Neural cell (in vitro differentiated cells): ENCODE measurements around the gene ZNF385D. TPM values are rescaled to one million over a fixed set of nuclear protein-coding genes. Genes with fewer than 3 reads are reported as not detected.

Experiments used
- H2AFZ ChIP-seq: fragments of 200-600, 300-800 bp; sonication (generic), shearing (Covaris generic); 2 replicates; pipeline ENCODE4 v1.6.0; 2014; ENCODE audit warnings: low read depth, mild to moderate bottlenecking, antibody characterized with exemption, low read length, moderate library complexity
- H3F3A ChIP-seq: fragments of 200-600 bp; shearing (Covaris generic); 2 replicates; pipeline ENCODE4 v1.6.1; 2016; ENCODE audit warnings: mild to moderate bottlenecking, moderate library complexity, mixed read lengths, antibody characterized with exemption, low read length; ENCODE audit not compliant: insufficient read depth, poor library complexity, severe bottlenecking
- H3K27ac ChIP-seq: fragments of 200-600, 300-800 bp; sonication (generic), shearing (Covaris generic); 2 replicates; pipeline ENCODE4 v1.5.1; 2014; ENCODE audit warnings: mild to moderate bottlenecking, low read length, moderate library complexity
- H3K27me3 ChIP-seq: fragments of 300-800, 200-600 bp; sonication (generic), shearing (Covaris generic); 2 replicates; pipeline ENCODE4 v1.6.0; 2014; ENCODE audit warnings: mild to moderate bottlenecking, low read depth, low read length, moderate library complexity; ENCODE audit not compliant: insufficient read depth
- H3K36me3 ChIP-seq: fragments of 300-800, 200-600 bp; sonication (generic), shearing (Covaris generic); 2 replicates; pipeline ENCODE4 v1.5.1; 2014; ENCODE audit warnings: mild to moderate bottlenecking, antibody characterized with exemption, low read length, moderate library complexity; ENCODE audit not compliant: insufficient read depth
- H3K4me2 ChIP-seq: fragments of 300-800, 200-600 bp; sonication (generic), shearing (Covaris generic); 2 replicates; pipeline ENCODE4 v1.6.0; 2014; ENCODE audit warnings: mild to moderate bottlenecking, low read length
- H3K4me3 ChIP-seq: fragments of 300-800, 200-600 bp; sonication (generic), shearing (Covaris generic); 2 replicates; pipeline ENCODE4 v1.5.1; 2014; ENCODE audit warnings: mild to moderate bottlenecking, low read length, moderate library complexity
- H3K79me2 ChIP-seq: fragments of 200-600 bp; shearing (Covaris generic); replicated peaks from 2 replicates; pipeline ENCODE4 v1.6.0; 2014; ENCODE audit warnings: mild to moderate bottlenecking, low read length, moderate library complexity; ENCODE audit not compliant: insufficient read depth
- H3K9ac ChIP-seq: fragments of 300-800, 200-600 bp; sonication (generic), shearing (Covaris generic); 2 replicates; pipeline ENCODE4 v1.6.1; 2016; ENCODE audit warnings: mild to moderate bottlenecking, low read length, mixed read lengths
- H3K9me2 ChIP-seq: fragments of 200-600 bp; shearing (Covaris generic); 2 replicates; pipeline ENCODE4 v1.6.1; 2016; ENCODE audit warnings: mild to moderate bottlenecking, low read length, mixed read lengths; ENCODE audit not compliant: insufficient read depth
- H3K9me3 ChIP-seq: fragments of 200-600, 300-800 bp; sonication (generic), shearing (Covaris generic); 2 replicates; pipeline ENCODE4 v1.6.1; 2016; ENCODE audit warnings: mild to moderate bottlenecking, mixed run types, low read length, moderate library complexity, mixed read lengths
- H4K20me1 ChIP-seq: fragments of 200-600 bp; shearing (Covaris generic); 2 replicates; pipeline ENCODE4 v1.6.1; 2016; ENCODE audit warnings: mild to moderate bottlenecking, mixed run types; ENCODE audit not compliant: insufficient read depth
- EP300 ChIP-seq: fragments of 450-650 bp; conservative IDR thresholded peaks from 2 replicates; pipeline ENCODE4 v1.6.1; 2014; ENCODE audit warnings: antibody characterized with exemption, mild to moderate bottlenecking, moderate library complexity; ENCODE audit not compliant: poor library complexity, severe bottlenecking
- EZH2 ChIP-seq: fragments of 200-600, 300-800 bp; shearing (Covaris generic), sonication (generic); IDR thresholded peaks from 2 replicates; pipeline ENCODE4 v1.6.1; 2014; ENCODE audit warnings: antibody characterized with exemption, low read length, borderline replicate concordance, mild to moderate bottlenecking; ENCODE audit not compliant: insufficient read depth, poor library complexity, severe bottlenecking
- MXI1 ChIP-seq: fragments of 450-650 bp; conservative IDR thresholded peaks from 2 replicates; pipeline ENCODE4 v1.6.1; 2014; ENCODE audit warnings: antibody characterized with exemption, mild to moderate bottlenecking; ENCODE audit not compliant: poor library complexity, severe bottlenecking
- POLR2AphosphoS5 ChIP-seq: IDR thresholded peaks from 2 replicates; pipeline ENCODE4 v1.6.1; 2012
- RAD21 ChIP-seq: fragments of 450-650 bp; conservative IDR thresholded peaks from 2 replicates; pipeline ENCODE4 v1.6.1; 2014; ENCODE audit warnings: antibody characterized with exemption, mild to moderate bottlenecking, moderate library complexity
- SMC3 ChIP-seq: fragments of 450-650 bp; conservative IDR thresholded peaks from 2 replicates; pipeline ENCODE4 v1.6.1; 2014; ENCODE audit warnings: antibody characterized with exemption, mild to moderate bottlenecking, moderate library complexity; ENCODE audit not compliant: poor library complexity
- TAF1 ChIP-seq: IDR thresholded peaks from 2 replicates; pipeline ENCODE4 v1.6.1; 2012; ENCODE audit warnings: low read depth
- polyA plus RNA-seq: library from polyadenylated mRNA; depleted of rRNA; stranded (reverse); fragments of >200 nt; gene quantifications from 2 replicates; pipeline ENCODE4 v1.2.3, GENCODE V29; 2014
- TF ChIP-seq, protein P1 (sequence below): IDR thresholded peaks from 2 replicates; pipeline ENCODE4 v1.6.1; 2012; ENCODE audit warnings: borderline replicate concordance
- TF ChIP-seq, protein P2 (sequence below): fragments of 450-650 bp; IDR thresholded peaks from 2 replicates; pipeline ENCODE4 v1.5.1; 2014; ENCODE audit warnings: antibody characterized with exemption, mild to moderate bottlenecking, moderate library complexity; ENCODE audit not compliant: poor library complexity, severe bottlenecking

The ZNF385D gene
- polyA plus RNA-seq, 1 donor from 2014 or later: 3.4 TPM

DNA sequence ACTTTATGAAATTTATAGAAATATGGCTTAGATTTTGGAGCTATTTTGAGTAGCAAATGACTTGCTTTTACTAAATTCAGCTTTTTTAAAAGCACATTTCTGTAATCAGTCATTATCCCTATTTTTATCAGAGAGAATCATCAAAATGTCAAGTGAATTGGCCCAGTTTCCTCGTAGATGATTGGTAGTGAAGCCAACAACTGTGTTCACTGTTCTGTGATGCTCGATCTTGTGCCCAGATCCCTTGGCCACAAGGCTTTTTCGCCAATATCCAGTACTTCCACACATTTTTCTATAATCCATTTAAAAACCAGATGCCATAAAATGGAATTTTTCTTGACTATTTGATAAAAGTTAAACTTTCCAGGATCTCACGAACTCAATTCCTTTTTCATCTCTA lies 336.5 kb downstream of the ZNF385D start:
- H2AFZ ChIP-seq: no peak overlapping the region
- no peaks in the 10 kb centered on the region for H3K27me3 ChIP-seq
- H3K9me2 ChIP-seq: no peaks in the 10 kb centered on the region

DNA sequence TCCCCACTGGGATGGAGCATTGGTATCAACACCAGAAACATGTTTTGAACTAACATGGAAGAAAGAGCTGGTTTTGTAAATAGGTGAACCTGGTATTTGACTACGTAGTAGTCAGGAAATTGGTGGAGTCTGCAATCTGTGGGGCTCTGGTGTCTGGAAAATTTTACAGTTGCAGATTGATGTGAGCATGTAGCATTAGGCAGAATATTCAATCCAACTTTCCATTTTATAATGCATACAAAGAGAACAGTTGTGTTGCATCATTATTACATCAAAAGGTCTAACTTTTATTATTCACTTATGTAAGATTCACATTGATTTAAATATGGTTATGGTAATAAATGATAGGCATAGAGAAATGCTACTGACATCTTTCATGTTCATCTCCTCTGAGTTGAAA lies 340.0 kb downstream of the ZNF385D start:
- H4K20me1 ChIP-seq: no peaks in the 10 kb centered on the region

More for the DNA sequence above, 336.5 kb downstream of the ZNF385D start:
- Histone ChIP-seq H3K36me3 (no peaks in the 10 kb centered on the region), H3K4me3 (no peak overlapping the region), H3K79me2 (no peaks in the 10 kb centered on the region), H3K4me2 (no peak overlapping the region), H3F3A (no peaks in the 10 kb centered on the region), H3K9me3 (no peaks in the 10 kb centered on the region), H3K27ac (no peak overlapping the region), H3K9ac (no peak overlapping the region), H4K20me1 (no peaks in the 10 kb centered on the region)
- TF ChIP-seq, protein P1, sequence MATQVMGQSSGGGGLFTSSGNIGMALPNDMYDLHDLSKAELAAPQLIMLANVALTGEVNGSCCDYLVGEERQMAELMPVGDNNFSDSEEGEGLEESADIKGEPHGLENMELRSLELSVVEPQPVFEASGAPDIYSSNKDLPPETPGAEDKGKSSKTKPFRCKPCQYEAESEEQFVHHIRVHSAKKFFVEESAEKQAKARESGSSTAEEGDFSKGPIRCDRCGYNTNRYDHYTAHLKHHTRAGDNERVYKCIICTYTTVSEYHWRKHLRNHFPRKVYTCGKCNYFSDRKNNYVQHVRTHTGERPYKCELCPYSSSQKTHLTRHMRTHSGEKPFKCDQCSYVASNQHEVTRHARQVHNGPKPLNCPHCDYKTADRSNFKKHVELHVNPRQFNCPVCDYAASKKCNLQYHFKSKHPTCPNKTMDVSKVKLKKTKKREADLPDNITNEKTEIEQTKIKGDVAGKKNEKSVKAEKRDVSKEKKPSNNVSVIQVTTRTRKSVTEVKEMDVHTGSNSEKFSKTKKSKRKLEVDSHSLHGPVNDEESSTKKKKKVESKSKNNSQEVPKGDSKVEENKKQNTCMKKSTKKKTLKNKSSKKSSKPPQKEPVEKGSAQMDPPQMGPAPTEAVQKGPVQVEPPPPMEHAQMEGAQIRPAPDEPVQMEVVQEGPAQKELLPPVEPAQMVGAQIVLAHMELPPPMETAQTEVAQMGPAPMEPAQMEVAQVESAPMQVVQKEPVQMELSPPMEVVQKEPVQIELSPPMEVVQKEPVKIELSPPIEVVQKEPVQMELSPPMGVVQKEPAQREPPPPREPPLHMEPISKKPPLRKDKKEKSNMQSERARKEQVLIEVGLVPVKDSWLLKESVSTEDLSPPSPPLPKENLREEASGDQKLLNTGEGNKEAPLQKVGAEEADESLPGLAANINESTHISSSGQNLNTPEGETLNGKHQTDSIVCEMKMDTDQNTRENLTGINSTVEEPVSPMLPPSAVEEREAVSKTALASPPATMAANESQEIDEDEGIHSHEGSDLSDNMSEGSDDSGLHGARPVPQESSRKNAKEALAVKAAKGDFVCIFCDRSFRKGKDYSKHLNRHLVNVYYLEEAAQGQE: no peak

More for the DNA sequence above, 340.0 kb downstream of the ZNF385D start:
- no peak overlapping the region for H3K4me3 ChIP-seq
- H3K9me3 ChIP-seq: no peaks in the 10 kb centered on the region
- no peak overlapping the region for H3K4me2 ChIP-seq
- no peaks in the 10 kb centered on the region for H3K79me2 ChIP-seq
- H3K9ac ChIP-seq: no peak overlapping the region
- no peak overlapping the region for H3K27ac ChIP-seq
- no peaks in the 10 kb centered on the region for H3K36me3 ChIP-seq
- H2AFZ ChIP-seq: no peak overlapping the region
- H3F3A ChIP-seq: no peaks in the 10 kb centered on the region
- no peaks in the 10 kb centered on the region for H3K9me2 ChIP-seq
- H3K27me3 ChIP-seq: no peaks in the 10 kb centered on the region
- TF ChIP-seq EZH2: no peak
- no peak for TF ChIP-seq EP300
- no peak for TF ChIP-seq TAF1
- no peak for TF ChIP-seq RAD21
- TF ChIP-seq, protein P2, sequence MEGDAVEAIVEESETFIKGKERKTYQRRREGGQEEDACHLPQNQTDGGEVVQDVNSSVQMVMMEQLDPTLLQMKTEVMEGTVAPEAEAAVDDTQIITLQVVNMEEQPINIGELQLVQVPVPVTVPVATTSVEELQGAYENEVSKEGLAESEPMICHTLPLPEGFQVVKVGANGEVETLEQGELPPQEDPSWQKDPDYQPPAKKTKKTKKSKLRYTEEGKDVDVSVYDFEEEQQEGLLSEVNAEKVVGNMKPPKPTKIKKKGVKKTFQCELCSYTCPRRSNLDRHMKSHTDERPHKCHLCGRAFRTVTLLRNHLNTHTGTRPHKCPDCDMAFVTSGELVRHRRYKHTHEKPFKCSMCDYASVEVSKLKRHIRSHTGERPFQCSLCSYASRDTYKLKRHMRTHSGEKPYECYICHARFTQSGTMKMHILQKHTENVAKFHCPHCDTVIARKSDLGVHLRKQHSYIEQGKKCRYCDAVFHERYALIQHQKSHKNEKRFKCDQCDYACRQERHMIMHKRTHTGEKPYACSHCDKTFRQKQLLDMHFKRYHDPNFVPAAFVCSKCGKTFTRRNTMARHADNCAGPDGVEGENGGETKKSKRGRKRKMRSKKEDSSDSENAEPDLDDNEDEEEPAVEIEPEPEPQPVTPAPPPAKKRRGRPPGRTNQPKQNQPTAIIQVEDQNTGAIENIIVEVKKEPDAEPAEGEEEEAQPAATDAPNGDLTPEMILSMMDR: no peak
- TF ChIP-seq SMC3: no peak
- no peak for TF ChIP-seq POLR2AphosphoS5
- TF ChIP-seq, protein P1: no peak
- TF ChIP-seq MXI1: no peak
